Medulla oblongata (tissue), 1 donor: ENCODE measurements around the gene ABHD5.

Experiments
- DNase-seq: peaks from one replicate; pipeline ENCODE4 v3.0.0-alpha.2; 2015; ENCODE audit errors: extremely low spot score

The ABHD5 gene

DNA sequence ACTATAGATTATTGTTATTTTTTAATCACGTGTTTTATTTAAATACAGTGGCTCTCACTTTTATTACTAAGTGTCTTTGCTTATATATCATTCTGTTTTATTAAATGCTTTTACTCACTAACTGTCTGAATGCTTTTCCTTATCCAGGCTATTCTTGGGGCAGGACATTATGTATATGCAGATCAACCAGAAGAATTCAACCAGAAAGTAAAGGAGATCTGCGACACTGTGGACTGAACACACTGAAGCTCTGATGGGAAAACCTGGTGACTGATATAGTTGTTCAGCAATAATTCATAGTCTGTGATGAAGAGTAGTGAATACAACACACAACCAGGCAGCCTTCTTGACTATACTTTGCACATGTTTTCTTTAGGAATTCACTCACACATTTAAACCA, 27.6 kb downstream of the ABHD5 start:
- DNase-seq: no peak

DNA sequence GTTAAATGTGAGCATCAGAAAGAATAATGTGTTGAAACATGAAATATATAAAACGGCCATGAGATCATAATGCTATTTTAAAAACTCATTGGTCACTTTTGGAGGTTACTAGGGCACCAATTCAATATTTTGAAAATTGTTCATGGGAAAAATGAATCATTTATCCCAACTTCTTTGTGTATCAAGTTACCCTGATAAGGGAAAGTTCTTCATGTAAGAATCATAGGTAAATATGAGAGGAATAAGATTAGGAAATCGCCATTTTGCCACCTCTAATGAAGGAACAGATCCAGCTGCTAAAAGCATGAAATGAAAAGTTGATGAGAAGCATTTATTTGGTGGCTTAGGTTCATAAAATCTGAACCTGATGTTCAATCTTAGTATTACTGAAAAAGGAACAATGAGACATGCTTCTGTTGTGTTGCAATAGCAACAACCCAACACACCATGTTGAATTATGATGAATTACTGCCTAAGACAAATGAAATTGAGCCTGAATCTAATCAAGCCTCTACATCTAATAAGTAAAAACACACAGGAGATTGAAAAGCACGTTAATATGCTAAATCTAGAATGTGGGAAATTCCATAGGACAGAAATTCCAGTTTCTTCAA, 32.5 kb downstream of the ABHD5 start:
- DNase-seq: no peak

GRCh38 chr3:43726521-43726920, 35.8 kb downstream of the ABHD5 start:
- no peak for DNase-seq

GRCh38 chr3:43727930-43728329, 37.2 kb downstream of the ABHD5 start:
- DNase-seq: no peak

DNA sequence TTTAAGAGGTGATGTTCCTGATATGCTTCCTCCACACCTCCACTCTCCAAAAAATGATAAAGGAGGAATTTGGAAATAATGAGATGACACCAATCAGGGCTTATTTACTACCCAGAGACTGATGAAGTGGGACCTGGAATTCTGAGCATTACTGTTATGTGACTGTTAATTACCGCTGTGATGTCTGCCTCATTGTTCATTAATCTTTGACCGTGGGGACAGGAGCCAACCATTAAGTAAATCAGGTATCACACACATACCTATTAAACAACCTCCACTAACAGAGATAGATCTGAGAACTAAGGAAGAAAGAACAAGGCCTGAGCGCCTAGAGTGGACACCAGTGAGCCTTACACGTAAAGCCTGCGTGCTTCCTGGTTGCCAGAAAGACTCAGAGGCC, 37.7 kb downstream of the ABHD5 start:
- DNase-seq: no peak

DNA sequence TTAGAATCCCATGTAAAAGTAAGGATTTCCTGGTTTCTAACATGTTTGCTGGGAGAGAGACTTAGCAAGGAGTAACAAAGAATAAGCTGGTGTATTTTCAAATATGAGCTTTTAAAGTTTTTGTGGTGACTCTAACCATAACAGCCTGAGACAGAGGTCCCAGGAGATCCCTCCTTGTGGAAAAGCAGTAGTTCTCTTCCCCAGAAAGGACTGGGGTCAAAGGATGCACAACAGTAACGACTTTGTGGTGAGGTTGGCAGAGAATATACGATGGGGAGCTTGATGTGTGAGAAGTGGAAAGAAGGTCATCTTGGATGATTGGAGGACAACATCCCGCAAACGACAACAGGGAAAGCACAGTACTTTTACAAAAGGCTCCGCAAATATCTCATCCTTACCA, 38.2 kb downstream of the ABHD5 start:
- no peak for DNase-seq

- no peak for DNase-seq
These were observed 39.1 kb downstream of the ABHD5 start for GRCh38 chr3:43729707-43730414.

- DNase-seq: no peak
These were observed 42.1 kb downstream of the ABHD5 start for GRCh38 chr3:43732747-43733425.

- DNase-seq: peak; percentile 62
These were observed 43.0 kb downstream of the ABHD5 start for GRCh38 chr3:43733459-43734384.

- no peak for DNase-seq
These were observed 43.9 kb downstream of the ABHD5 start for GRCh38 chr3:43734685-43735084.

DNA sequence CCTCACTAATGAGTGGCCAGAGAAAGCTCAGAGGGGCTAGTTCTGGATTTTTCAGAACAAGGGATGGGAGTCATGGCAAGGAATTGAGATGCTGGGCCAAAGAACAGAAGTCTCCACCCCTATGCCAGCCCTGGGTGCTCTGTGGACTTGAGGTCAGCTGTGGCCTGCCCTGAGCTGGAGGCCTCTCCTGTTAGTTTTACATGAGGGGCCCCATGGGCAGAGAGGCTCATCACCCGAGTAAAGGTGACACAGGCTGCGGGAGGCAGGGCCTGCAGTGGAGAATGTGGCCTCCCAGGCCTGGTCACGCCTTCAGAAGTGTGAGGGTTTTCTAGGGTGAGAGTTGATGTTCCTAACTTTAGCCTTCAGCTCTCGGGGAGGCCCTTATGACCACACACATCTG, 44.9 kb downstream of the ABHD5 start:
- DNase-seq: no peak

DNA sequence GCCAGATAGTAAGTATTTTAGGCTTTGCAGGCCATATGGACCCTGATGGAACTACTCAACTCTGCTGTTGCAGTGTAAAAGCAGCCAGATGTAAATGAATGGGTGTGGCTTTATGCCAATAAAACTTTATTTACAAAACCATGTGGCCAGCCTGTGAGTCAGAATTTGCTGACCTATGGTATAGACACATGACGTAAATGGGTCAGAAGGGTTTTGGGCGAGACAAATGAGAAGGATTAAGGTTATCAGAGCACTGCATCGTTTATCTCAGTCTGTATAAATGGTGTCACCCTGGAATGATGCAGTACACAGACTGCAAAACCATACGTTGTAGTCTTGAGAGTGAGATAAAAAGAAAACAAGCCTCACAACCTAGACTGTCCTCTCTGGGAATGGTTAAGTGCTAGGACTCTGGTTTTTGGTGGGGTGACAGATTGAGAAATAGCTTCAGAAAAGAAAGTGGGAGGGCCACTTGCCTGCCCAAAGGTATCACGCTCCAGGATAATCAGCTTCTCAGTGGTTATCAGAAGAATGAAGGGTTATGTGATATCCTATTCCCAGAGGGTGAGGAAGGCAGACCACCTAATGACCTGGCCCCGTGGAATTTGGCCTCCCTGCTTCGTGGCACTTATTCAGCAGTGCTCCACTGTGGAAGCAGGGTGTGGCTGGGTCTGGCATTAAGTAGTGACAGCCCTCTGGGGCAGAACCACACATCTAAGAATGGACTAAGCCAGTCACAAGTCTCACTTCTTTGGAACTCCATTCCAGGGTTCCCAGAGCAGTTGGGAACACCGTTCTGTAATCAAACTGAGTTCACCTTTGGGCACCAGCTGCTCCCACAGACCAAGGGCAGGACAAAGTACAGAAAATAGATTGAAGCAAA, 46.1 kb downstream of the ABHD5 start:
- no peak for DNase-seq

- DNase-seq: no peak
These were observed 47.6 kb downstream of the ABHD5 start for GRCh38 chr3:43738305-43738704.

GRCh38 chr3:43742920-43743319, 52.2 kb downstream of the ABHD5 start:
- peak; percentile 26 for DNase-seq

DNA sequence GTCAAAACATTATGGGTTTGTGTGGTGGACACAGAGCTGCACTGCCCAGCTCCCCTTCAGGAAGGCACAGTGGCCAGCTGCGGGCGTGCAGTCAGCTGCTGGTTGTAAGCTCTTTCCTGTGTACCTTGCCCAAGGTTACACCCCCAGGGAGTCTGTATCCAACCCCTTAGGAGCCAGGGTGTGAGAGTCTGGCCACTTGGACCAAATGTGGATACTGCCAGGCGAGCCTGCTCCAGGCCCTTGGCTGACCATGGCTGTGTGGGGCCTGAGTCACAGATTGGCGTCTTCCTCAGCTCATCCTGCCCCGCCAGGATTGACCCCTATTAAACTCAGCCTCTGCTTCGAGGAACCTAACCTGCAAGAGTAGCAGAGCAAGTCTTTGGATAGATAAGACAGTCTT, 56.9 kb downstream of the ABHD5 start:
- DNase-seq: no peak

GRCh38 chr3:43748179-43748578, 57.4 kb downstream of the ABHD5 start:
- DNase-seq: no peak

DNA sequence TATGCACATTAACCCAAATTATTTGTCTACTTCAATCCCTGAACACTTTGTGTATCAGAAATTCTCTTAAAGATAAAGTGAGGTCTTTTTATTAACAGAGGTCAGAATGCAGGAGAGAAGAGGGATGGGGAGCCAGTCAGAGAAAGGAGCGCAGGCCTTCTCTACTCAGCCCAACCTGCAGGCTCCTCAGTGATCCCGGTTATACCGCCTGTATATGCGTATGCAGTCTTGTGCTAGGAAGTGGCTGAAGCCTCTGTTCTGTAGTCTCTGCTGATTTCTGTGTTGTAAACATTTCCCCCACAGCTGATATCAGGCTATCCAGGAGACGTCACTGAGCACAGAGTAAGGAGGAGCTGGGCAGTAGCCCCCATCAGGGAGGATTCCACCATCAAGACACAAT, 57.9 kb downstream of the ABHD5 start:
- DNase-seq: no peak

DNA sequence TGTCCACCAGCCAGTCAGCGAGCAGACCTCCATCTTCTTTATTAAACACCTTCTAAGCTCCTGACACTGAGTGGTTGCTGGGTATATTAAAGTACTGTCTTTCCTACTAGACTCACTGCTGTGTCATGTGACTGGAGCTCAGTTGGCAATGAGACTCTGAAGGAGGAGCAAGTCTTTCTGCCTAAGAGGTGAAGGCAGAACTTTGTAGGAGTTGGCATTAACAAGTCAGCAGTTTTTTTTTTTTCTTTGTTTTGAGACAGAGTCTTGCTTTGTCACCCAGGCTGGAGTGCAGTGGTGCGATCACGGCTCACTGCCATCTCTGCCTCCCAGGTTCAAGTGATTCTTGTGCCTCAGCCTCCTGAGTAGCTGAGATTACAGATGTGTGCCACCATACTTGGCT, 62.2 kb downstream of the ABHD5 start:
- DNase-seq: no peak

GRCh38 chr3:43753741-43754715, 63.3 kb downstream of the ABHD5 start:
- DNase-seq: no peak
